NCI-H2171 treated with DMSO at 0.1 percent for 48 hours (cell line): Measurements from ENCODE around the gene TRAP1.

Source experiments
- DNase-seq: peaks from one replicate; lab custom pipeline; 2025; lab: John Stamatoyannopoulos, UW

TRAP1 gene

GRCh38 chr16:3651461-3652372, 65.6 kb downstream of the TRAP1 start:
- DNase-seq: peak; percentile 4

- no peak for DNase-seq
These were observed 66.6 kb downstream of the TRAP1 start for GRCh38 chr16:3650631-3651265.

- DNase-seq: peak; percentile 64
These were observed 70.9 kb downstream of the TRAP1 start for GRCh38 chr16:3646348-3646920.

GRCh38 chr16:3645504-3646347, 71.6 kb downstream of the TRAP1 start:
- no peak for DNase-seq

- no peak for DNase-seq
These were observed 72.2 kb downstream of the TRAP1 start for GRCh38 chr16:3645108-3645503.

GRCh38 chr16:3643095-3643730, 74.1 kb downstream of the TRAP1 start:
- DNase-seq: no peak

DNA sequence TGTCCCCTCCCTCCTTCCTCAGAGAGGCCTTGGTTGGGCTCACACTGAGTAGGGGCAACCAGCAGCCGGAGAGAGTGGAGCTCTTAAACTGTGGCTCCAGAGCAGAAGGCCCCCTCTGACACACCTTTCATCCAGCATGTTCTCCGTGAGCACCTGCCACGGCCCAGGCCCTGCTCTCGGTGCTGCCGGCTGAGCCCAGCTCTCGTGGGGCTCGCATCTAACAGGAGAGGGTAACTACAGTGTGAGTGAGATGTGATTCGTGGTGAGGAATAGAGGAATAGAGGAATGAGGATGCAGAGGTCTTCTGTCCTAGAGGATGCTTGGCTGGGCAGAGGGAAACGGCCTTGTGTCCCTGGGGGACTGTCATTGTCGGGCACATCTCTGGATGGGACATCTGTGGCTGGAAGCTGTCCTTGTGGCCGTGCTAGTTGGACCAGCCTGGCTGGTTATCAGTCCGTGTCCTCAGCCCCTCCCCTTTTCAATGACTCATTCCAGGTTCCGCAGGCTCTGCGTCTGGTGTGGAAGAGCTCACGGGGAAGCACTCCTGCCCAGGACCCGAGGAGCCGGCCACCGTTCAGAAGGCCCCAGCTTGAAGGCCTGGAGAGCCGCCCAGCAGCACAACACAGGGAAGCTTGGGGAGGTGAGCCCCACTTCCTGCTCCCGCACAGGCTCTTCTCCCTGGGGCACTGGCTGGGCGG, 74.8 kb downstream of the TRAP1 start:
- DNase-seq: no peak

DNA sequence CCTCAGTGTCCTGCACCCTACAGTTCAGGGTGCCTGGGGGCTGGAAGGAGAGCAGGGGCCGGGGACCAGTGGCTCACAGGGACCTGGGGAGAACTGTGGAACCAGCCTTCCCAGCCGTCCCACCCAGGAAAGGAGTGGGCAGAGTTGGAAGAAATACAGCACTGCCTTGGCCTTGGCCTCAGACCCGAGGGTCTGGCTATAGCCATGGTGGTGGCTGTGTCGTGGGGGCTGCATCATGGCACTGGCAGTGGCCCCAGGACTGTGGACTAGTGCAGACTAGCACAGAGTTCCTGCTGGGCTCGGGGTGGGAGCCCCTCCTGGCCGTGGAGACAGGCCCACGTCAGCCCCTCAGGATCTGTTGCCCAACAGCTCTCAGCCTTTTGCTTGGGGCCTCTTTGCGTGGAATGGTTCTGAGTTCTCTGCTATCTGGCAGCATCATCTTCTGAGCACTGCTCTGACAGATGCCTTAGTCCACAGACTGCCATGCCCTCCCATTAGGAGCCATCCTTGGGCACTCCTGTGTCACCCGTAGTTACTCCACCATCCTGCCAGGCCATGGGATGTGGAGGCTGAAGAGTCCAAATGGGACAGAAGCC, 75.4 kb downstream of the TRAP1 start:
- no peak for DNase-seq

DNA sequence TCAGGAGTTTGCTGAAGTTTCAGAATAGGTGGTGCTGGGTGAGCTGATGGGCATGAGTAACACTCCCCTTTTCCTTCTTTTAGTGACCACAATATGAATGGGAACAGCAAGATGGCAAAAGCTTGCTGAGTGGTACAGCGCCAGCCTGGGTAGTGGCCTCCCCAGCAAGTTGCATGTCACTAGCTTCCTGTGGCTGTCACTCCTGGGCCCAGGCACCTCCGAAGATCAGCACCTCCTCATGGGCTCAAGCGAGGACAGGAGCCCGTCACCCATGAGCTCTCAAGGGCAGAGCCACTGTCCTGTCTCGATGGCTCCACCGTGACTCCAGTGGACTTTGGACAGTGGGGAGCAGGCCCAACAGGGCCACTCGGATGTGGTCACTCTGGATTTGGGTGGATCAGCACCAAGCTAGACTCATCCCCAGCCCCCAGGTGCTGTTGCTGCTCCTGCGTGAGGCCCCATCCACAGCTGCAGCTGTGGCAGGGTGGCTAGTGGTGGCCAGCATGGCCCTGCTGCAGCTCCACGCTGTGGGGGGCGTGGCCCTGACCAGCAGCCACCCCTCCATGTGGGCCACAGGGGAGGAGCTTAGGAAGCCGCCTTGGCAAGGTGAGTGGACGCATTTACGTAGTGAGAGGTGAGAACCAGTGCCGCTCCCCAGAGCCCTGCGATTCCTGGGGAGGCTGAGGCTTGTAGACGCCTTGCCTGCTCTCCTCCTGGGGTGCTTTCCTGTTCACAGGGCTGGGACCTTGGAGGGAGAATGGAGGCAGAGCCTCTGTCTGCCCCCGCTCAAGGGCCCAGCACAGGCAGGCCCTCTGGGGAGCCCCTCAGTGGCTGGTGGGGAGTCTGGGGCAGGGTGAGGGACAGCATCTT, 76.5 kb downstream of the TRAP1 start:
- DNase-seq: no peak

DNA sequence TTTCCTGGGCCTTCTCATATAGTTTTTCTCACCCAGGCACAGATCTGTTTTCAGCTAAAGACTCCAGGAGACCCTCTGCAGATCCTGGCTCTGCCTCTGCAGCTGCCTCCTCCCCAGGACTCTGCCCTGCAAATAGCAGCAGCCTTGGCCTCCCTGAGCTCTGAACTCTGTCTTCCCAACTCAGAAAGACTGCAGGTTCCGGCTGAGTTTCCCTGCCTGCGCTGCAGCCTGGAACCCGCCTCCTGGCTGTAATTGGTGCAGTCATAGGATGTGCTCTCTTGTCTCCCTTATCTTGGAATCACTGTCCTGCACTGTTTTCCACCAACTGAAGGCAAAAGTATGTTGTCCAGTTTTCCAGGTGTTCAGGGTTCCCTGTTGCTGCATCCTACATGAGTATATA, 77.1 kb downstream of the TRAP1 start:
- no peak for DNase-seq

DNA sequence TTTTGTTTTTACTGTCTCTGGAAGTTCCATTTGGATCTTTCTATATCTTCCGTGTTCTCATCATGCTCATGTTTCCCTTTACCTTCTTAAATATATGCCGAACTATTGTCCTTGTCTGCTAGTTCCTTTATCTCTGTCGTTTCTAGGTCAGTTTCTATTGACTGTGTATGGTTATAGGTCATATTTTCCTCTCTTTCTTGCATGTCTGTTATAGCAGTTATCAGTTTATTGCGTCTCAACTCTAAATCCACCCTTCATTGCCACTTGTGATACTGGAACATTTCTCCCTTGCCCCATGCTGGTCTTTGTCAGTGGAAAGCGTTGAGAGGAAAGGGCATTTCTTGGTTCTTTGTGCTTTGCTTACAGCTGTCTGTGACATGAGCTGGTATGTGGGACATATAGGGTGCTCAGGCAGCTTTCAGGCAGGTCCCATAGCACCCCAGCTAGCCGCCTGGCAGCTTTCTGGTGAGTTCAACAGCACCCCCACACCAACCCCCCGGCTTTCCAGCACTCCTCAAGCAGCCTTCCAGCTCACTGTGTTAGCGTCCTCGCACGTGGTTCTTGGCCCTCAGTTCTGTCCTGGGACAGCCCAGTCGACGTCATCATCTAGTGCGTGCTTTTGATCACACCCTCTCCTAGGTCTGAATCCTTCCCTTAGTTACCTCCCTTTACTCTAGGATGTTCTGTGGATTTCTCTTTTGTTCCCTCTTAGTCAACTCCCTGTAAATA, 78.2 kb downstream of the TRAP1 start:
- DNase-seq: no peak

DNA sequence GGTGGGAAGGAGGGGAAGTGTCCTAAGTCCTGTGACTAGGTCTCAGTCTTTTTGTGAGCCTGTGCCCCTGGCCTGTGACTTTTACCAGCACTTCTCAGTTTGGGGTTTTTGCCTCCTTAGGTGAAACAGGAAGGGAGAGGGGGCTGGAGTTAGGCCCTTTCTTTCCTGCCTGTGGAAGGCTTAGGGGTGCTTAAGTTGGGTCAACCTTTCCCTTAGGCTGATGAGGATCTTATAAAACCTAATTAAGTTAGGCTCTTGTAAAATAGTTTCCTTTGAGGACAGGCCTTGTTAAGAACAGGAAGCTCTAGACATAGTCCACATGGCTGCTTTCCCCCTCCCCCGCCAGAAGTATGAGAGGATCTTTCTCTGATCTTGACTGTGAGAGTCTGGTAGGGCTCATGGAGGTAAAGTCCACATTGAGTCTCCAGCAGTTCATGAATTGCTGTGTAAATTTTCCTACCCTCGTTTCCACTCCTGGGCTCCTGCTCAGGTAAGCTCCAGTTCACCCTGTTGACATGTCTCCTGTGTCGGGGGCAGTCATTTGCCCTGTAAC, 79.9 kb downstream of the TRAP1 start:
- no peak for DNase-seq

- no peak for DNase-seq
These were observed 91.2 kb downstream of the TRAP1 start for GRCh38 chr16:3625911-3626732.

GRCh38 chr16:3625331-3625730, 92.0 kb downstream of the TRAP1 start:
- DNase-seq: no peak

DNA sequence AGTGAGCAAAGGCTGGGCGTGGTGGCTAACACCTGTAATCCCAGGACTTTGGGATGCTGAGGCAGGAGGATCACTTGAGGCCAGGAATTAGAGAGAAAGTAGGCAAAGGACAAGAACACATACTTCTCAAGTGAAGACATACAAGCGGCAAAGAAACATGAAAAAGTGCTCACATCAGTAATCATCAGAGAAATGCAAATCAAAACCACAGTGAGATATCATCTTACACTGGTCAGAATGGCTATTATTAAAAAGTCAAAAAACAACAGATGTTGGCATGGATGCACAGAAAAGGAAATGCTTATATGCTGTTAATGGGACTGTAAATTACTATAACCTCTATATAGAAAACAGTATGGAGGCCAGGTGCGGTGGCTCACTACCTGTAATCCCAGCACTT, 93.7 kb downstream of the TRAP1 start:
- DNase-seq: no peak

GRCh38 chr16:3618769-3619141, 98.6 kb downstream of the TRAP1 start:
- DNase-seq: no peak

DNA sequence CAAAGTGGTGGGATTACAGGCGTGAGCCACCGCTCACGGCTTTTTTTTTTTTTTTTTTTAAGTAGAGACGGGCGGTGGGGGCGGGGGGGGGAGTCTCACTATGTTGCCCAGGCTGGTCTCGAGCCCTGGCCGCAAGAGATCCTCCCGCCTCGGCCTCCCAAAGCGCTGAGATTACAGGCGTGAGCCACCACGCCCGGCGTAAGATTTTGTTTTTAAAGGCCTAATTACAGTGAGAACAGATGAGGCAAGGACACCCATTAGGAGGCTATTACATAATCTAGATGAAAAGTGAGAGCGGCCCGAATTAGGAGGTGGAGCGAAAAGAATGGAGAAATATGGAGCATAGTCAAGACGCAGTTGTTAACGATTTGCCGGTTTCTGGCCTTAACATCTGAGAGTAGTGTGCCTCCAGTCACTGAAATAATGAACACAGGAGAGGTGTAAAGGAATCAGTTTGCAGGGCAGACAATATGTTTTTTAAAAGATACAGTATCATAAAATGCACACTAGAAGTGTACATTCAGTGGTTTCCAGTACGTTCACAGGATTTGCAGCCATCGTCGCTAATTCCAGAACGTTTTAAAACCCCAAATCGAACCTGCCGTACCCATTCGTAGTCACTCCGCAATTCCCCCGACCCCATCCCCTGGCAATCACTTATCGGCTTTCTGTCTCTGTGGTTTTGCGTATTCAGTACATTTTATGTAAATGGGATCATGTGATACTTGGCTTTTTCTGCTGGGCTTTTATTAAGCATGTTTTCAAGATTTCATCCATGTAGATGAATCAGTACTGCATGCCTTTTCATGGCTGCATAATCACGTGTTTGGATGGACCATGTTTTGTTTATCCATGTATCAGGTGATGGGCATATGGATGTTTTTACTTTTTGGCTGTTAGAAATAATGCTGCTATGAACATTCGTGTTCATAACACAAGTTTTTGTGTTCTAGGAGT, 104.5 kb downstream of the TRAP1 start:
- no peak for DNase-seq
